Stimulated activated CD4-positive, alpha-beta T cell treated with anti-CD3 and anti-CD28 coated beads, Interleukin-1b, Interleukin-23, amount 100 ng/mL, for 24 hours (primary cell): ENCODE measurements around the gene DDX3X.
"Not testable (repeated sequence)": the region's sequence is repeated elsewhere in the genome, so short reads cannot be mapped to it uniquely, and the experiment has no call there.

Source experiments
- DNase-seq, 4 experiments: peaks; one replicate each; pipeline ENCODE4 v3.0.0-alpha.2; 2020; ENCODE audit warnings: low read depth in 4 of 4, low spot score in 1 of 4

DDX3X gene

DNA sequence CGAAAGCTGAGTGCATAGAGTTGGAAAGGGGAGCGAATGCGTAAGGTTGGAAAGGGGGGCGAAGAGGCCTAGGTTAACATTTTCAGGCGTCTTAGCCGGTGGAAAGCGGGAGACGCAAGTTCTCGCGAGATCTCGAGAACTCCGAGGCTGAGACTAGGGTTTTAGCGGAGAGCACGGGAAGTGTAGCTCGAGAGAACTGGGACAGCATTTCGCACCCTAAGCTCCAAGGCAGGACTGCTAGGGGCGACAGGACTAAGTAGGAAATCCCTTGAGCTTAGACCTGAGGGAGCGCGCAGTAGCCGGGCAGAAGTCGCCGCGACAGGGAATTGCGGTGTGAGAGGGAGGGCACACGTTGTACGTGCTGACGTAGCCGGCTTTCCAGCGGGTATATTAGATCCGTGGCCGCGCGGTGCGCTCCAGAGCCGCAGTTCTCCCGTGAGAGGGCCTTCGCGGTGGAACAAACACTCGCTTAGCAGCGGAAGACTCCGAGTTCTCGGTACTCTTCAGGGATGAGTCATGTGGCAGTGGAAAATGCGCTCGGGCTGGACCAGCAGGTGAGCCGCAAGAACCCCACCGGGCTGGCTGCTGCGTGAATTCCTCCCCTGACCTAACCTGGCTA lies at the start of gene DDX3X:
Gene DDX3X (plus strand): TSS at position 419 of the 619 bp plus-strand sequence. CDS start 91 bp downstream, at position 510.
- peak; percentile 64 to 85 (median 68) for DNase-seq

DNA sequence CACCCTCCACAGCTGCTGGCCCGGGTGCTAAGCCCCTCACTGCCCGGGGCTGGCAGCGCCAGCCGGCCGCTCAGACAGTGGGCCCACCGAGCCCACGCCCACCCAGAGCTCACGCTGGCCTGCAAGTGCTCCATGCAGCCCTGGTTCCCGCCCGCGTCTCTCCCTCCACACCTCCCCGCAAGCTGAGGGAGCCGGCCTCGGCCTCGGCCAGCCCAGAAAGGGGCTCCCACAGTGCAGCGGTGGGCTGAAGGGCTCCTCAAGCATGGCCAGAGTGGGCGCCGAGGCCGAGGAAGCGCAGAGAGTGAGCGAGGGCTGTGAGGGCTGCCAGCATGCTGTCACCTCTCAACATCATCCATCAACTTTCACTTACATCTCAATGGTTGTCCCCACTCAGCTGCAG lies 48.0 kb upstream of the DDX3X start:
- DNase-seq = not testable (repeated sequence)

DNA sequence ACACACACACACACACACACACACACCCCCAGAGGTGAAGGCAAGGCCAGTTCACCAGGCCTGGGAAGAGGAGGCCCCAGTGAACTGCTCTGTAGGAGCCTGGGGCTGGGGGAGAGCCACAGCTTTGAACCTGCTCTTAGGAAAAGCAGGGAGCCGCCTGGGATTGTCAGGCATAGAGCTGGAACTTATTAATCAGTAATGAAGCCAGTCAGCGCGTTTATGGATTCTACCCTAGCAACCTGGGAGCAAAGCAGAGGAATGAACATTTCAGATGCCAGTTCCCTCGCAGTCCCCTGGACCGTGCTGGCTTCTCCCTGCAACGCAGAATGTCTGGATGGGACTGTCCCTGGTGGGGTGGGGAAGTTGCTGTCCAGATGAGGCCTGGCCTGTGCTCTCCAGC lies 45.3 kb upstream of the DDX3X start:
- DNase-seq = no peak

- no peak for DNase-seq
Observed at GRCh38 chrX:41289095-41289494, 44.9 kb upstream of the DDX3X start.

DNA sequence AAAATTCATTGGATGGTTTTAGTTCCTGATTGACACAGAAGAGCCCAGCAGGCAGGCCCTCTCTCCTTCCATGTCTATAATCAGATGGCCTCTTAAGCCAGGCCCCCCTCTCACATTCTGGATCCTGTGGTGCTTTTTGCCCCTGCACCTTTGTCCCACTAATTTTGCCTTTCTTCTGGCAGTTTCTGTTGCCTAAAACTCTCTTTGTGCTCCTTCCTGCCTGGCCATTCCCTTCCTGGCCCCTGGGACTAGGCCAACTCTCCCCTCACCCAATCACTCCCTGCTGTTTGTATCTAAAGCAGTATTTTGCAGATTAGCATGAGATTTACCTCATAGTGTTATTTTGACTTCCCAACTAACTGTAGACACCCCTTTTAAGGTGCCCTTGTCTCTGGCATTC lies 42.7 kb upstream of the DDX3X start:
- no peak for DNase-seq

DNA sequence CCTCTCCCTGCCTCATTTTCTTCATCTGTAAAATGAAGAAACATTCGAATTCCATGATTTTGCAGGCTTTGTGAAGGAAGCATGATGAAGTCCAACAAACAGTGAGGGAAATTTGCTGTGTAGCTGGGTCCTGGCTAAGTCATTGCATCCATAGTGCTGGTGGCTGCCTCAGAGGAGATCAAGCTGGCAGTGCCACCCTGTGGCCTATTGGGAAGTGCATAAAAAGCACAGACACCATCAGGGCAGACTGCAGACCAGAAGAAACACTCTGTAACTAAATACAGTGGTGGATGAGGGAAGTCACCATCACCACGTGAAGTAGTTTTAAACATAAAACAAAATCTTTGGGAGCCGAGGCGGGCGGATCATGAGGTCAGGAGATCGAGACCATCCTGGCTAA lies 40.7 kb upstream of the DDX3X start:
- DNase-seq = no peak

- DNase-seq = no peak
Observed at GRCh38 chrX:41300758-41301437, 33.1 kb upstream of the DDX3X start.

DNA sequence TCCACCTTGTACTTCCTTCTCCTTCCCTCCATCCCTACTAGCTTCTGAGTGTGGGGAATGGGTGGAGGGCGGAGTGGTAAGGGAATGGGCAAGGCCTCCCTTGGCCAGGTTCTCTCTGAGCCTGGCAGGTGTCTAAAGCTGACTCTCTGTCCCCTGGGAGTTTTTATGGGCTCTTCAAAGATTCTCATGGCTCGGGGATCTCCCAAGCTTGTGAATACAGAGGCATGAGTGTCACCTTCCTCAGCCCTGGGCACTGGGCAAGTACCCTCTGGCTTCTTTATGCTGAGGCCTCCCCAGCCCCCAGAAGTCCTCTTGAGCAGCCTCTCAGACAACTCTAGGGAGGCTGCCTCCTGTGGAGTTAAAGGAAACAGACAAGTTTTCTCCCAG lies 32.5 kb upstream of the DDX3X start:
- DNase-seq = no peak

DNA sequence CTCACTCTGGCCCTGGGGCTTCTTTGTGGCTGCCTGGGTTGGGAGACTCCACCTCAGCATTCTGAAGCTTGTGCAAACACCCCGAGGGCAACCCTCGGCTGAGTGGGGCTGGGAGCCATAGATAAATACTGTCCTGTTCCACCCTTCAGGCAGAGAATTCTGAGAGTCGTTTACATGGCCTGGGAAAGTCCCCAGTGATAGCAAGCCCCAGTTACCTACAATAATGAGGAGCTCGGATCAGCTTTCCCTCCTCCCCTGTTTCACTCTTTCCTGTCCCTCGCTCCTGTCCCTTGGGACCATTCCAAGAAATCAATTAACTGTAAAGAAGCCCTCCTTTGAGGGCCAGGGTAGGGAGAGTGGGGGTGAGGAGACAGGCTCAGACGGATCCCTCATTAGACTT lies 31.6 kb upstream of the DDX3X start:
- no peak for DNase-seq

DNA sequence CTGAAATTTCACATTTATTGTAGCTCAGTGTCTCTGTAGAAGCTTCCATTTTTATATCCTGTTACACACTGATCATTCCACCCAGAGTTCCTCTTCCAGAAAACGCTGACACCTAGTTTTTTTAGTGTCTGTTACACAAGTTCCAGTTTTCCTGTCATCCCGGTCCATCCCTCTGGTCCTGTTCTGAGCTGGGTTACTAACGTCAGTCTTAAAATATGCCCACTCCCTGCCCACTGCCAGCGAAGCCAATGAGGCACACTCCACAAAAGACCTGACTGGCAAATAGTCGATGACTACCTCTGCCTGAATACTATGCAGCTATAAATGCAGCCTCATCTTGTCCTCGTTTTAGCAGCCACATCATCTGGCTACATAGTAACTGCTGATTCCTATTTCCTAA lies 30.9 kb upstream of the DDX3X start:
- no peak for DNase-seq

GRCh38 chrX:41304178-41304577 lies 29.8 kb upstream of the DDX3X start:
- DNase-seq = no peak

DNA sequence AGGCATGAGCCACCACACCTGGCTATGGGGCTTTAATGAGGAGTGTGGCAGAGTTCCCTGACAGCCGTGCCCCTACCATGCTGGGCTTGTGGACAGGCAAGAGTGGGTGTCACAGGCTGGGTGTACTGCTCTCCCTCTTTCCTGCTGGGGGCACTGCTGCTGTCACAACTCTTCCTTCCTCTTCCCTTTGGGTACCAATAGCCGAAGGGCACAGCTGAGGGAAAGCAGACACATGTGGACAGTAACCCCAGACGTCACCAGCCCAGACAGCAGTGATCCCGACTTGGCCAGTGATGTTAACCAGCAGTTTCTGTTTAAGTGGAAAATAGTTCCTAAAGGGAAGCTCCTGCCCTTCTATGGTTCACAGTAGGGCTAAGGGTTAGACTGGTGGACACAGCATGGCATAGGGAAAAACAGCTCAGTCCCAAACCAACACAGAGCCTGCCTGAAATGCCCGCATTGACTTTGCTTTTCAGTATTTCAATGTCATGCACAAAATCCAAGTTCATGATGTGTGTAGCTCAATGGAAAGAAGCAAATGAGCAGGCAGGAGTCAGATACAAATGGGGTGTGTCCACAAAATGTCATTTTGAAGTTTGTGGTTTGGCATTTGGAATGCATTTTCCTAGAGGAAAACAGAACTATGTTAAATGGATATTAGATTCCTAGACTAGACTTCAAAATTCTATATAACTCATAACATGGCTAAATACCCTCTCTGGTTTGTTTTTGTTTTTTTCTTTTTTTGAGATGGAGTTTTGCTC lies 24.9 kb upstream of the DDX3X start:
- no peak for DNase-seq

GRCh38 chrX:41312786-41313185 lies 21.2 kb upstream of the DDX3X start:
- no peak for DNase-seq

- no peak for DNase-seq
Observed at GRCh38 chrX:41313419-41313818, 20.5 kb upstream of the DDX3X start.

- no peak for DNase-seq
Observed at GRCh38 chrX:41314204-41314603, 19.8 kb upstream of the DDX3X start.

GRCh38 chrX:41314881-41315280 lies 19.1 kb upstream of the DDX3X start:
- no peak for DNase-seq

GRCh38 chrX:41316266-41316665 lies 17.7 kb upstream of the DDX3X start:
- not testable (repeated sequence) for DNase-seq

DNA sequence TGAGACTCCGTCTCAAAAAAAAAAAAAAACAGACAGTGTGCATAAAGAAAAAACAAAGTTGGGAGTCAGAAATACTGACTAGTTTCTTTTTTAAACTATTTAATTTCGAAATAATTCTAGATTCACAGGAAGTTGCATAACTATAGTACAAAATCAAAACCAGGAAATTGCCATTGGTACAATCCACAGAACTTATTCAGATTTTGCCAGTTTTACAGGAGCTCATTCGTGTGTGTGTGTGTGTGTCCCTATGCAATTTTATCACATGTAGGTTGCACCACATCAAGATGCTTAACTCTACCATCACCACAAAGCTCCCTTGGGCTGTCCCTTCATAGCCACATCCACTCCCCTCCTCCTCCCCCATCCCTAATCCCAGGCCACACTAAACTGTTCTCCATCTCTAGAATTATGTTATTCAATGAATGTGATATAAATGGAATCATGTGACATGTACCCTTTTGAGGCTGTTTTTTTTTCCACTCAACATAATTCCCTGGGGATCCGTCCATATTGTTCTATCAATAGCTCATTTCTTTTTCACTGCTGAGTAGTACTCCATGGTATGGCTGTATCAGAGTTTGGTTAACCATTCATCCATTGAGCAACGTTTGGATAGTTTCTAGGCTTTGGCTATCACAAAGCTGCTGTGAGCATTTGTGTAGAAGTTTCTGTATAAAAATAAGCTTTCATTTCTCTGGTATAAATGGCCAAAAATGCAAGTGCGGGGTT lies 16.3 kb upstream of the DDX3X start:
- DNase-seq = no peak

- no peak for DNase-seq
Observed at GRCh38 chrX:41320393-41320792, 13.6 kb upstream of the DDX3X start.

DNA sequence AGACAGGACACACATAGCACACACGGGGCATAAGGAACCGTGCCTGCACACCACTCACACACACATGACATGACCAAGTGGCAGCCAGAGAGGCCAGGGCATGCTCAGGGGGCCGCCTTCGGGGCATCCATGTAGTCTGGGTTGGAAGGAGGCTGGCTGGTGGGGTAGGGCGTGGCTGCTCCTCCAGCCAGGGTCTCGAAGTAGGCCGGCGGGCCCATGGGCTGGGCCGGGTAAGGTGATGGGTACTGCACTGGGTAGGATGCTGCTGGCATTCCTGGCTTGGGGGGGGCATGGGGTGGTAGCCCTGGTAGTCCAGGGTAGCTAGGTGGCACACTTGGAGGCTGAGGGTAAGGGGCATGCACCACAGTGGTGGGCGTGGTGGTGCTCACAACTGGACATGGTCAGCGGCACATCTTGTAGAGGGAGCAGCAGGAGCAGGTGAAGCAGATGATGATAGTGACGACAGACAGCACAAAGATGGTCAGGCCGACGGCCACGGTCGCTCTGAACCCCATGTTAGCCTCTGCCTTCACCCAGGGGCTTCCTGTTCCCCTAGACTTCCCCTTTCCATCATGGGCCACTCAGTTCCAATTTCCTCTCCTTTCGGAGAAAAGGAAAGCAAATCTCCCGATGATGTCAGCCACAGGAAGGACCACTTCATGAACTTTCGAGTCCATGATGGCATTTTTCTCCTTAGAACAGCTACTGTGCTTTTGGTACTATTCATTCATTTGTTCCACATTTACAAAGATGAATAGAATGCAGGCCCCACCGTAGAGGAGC lies 10.9 kb upstream of the DDX3X start:
- DNase-seq = no peak

DNA sequence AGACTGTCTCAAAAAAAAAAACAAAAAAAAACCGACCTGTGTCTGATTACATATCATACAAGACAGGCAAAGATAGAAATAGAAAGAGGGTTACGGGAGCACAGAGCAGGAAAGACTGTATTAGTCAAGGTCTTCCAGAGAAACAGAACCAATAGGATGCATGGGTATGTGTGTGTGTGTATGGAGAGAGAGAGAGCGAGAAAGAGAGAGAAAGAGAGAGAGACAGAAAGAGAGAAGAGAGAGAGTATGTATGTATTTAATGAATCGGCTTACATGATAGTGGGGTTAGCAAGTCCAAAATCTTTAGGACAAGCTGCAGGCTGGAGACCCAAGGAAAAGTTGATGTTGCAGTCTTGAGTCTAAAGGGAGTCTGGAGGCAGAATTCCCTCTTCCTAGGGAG lies 7.5 kb upstream of the DDX3X start:
- no peak for DNase-seq
